K562 (cell line): ENCODE measurements around the gene RAE1. TPM values are rescaled to one million over a fixed set of nuclear protein-coding genes. Genes with fewer than 3 reads are reported as not detected.

ENCODE experiments used
- ATAC-seq: fragments of 200-7000 bp; cut with Tn5 transposase; 3 replicates; pipeline ENCODE4 v1.9.1; 2020; ENCODE audit warnings: moderate library complexity
- BruUV-seq: library from RNA; stranded (reverse); fragments of 400-500 nt; replicated peaks from 2 replicates; lab custom pipeline; 2021; lab: Mats Ljungman, UMichigan
- CTCF ChIA-PET: fragments of 300-600 bp; formaldehyde crosslinking; extraction: SDS; loops from one replicate; lab custom pipeline; 2021; ENCODE audit warnings: low intra/inter-chr PET ratio; lab: Yijun Ruan, JAX
- POLR2A ChIA-PET: fragments of 300-600, 350-650 bp; sonication (Branson Sonifier 250); formaldehyde crosslinking; extraction: SDS; loops from one replicate; lab custom pipeline; 2021; ENCODE audit warnings: antibody characterized with exemption, inconsistent platforms; lab: Yijun Ruan, JAX
- DNase-seq, 4 experiments: peaks; one replicate each; pipeline versions ENCODE4 v3.0.0 to v3.0.0-alpha.2; 2011 to 2018; ENCODE audit warnings: low spot score in 3 of 4, mixed read lengths in 3 of 4; ENCODE audit errors: extremely low read depth in 1 of 4
- FAIRE-seq: peaks from 2 replicates; lab custom pipeline; 2011; peaks lifted over from hg19 to GRCh38; lab: Jason Lieb, UNC
- H2AFZ ChIP-seq: 2 replicates; pipeline ENCODE4 v1.6.0; 2011; ENCODE audit warnings: low read depth, low read length, control low read depth, inconsistent platforms
- H3K27ac ChIP-seq: fragments of 200-600 bp; 3 replicates; pipeline ENCODE4 v1.8.0; 2011; ENCODE audit warnings: low read depth, mild to moderate bottlenecking, control low read depth, inconsistent platforms, low read length, moderate library complexity, mixed read lengths; ENCODE audit errors: extremely low read depth
- H3K27me3 ChIP-seq, 2 experiments: fragments of 300-600 bp in 1 of 2; 2 replicates in 1 of 2; 3 replicates in 1 of 2; pipeline versions ENCODE4 v1.6.0 to v1.8.0; 2011; ENCODE audit warnings: inconsistent platforms in 2 of 2, low read length in 2 of 2, mild to moderate bottlenecking in 1 of 2, mixed read lengths in 1 of 2, moderate library complexity in 1 of 2; ENCODE audit not compliant: control insufficient read depth in 2 of 2, insufficient read depth in 2 of 2
- H3K36me3 ChIP-seq: fragments of 300-600 bp; 3 replicates; pipeline ENCODE4 v1.8.0; 2011; ENCODE audit warnings: mild to moderate bottlenecking, low read length, inconsistent platforms; ENCODE audit not compliant: control insufficient read depth, insufficient read depth
- H3K4me1 ChIP-seq, 2 experiments: fragments of 200-600 bp in 1 of 2; replicated peaks in 1 of 2; 2 replicates in 1 of 2; 3 replicates in 1 of 2; pipeline versions ENCODE4 v1.5.1 to v1.8.0; 2011; ENCODE audit warnings: inconsistent platforms in 2 of 2, low read length in 2 of 2, mild to moderate bottlenecking in 1 of 2, mixed read lengths in 1 of 2, moderate library complexity in 1 of 2; ENCODE audit not compliant: control insufficient read depth in 2 of 2, insufficient read depth in 2 of 2
- H3K4me2 ChIP-seq: 2 replicates; pipeline ENCODE4 v1.6.1; 2011; ENCODE audit warnings: low read length, control low read depth, inconsistent platforms, mixed read lengths; ENCODE audit not compliant: insufficient read depth
- H3K4me3 ChIP-seq: fragments of 200-600 bp; sonication (generic), shearing (Covaris generic); 2 replicates; pipeline ENCODE4 v1.5.1; 2016; ENCODE audit warnings: control low read depth, inconsistent platforms
- H3K79me2 ChIP-seq: fragments of 200-600 bp; 3 replicates; pipeline ENCODE4 v1.8.0; 2011; ENCODE audit warnings: low read length, inconsistent platforms; ENCODE audit not compliant: control insufficient read depth, insufficient read depth
- H3K9ac ChIP-seq, 2 experiments: 2 replicates each; pipeline versions ENCODE4 v1.6.0 to v1.6.1; 2011; ENCODE audit warnings: low read depth in 2 of 2, low read length in 2 of 2, control low read depth in 1 of 2, inconsistent platforms in 1 of 2, mild to moderate bottlenecking in 1 of 2, mixed read lengths in 1 of 2; ENCODE audit not compliant: insufficient read depth in 1 of 2
- H3K9me1 ChIP-seq: one replicate; pipeline ENCODE4 v1.6.0; 2011; ENCODE audit warnings: inconsistent platforms, mild to moderate bottlenecking, low read length, moderate library complexity; ENCODE audit not compliant: control insufficient read depth, insufficient read depth
- H3K9me3 ChIP-seq: replicated peaks from 2 replicates; pipeline ENCODE4 v1.5.1; 2011; ENCODE audit warnings: low read depth, low read length, inconsistent platforms; ENCODE audit not compliant: control insufficient read depth, insufficient read depth
- H4K20me1 ChIP-seq: replicated peaks from 2 replicates; pipeline ENCODE4 v1.6.1; 2011; ENCODE audit warnings: low read length, inconsistent platforms, mixed read lengths; ENCODE audit not compliant: control insufficient read depth, insufficient read depth
- BRF1 ChIP-seq: IDR thresholded peaks from 3 replicates; pipeline ENCODE4 v1.6.1; 2011; ENCODE audit warnings: borderline replicate concordance, mild to moderate bottlenecking; ENCODE audit not compliant: insufficient read length; ENCODE audit errors: extremely low read depth
- CCNT2 ChIP-seq: IDR thresholded peaks from 2 replicates; pipeline ENCODE4 v1.6.1; 2011; ENCODE audit warnings: borderline replicate concordance, low read depth, mild to moderate bottlenecking, moderate library complexity, mixed read lengths, low read length; ENCODE audit not compliant: insufficient read length; ENCODE audit errors: extremely low read depth
- HMG20A ChIP-seq: fragments of 450-650 bp; formaldehyde crosslinking; conservative IDR thresholded peaks from 2 replicates; pipeline ENCODE4 v1.4.0; 2020; ENCODE audit warnings: mild to moderate bottlenecking, mixed read lengths
- HNRNPL ChIP-seq: fragments of 200-400 bp; formaldehyde crosslinking; IDR thresholded peaks from 2 replicates; pipeline ENCODE4 v1.6.1; 2017; ENCODE audit warnings: low read depth, mild to moderate bottlenecking, low read length
- MAFK ChIP-seq: IDR thresholded peaks from 2 replicates; pipeline ENCODE4 v1.6.1; 2011; ENCODE audit warnings: low read length, improper control_type of control experiment
- MTA2 ChIP-seq: fragments of 450-650 bp; IDR thresholded peaks from 2 replicates; pipeline ENCODE4 v1.6.1; 2016; ENCODE audit warnings: low read depth
- RBM17 ChIP-seq: fragments of 200-400 bp; formaldehyde crosslinking; IDR thresholded peaks from 2 replicates; pipeline ENCODE4 v1.6.1; 2017; ENCODE audit warnings: low read depth, mild to moderate bottlenecking, low read length, borderline replicate concordance
- RREB1 ChIP-seq: fragments of 250-450 bp; sonication (Bioruptor Pico); IDR thresholded peaks from 2 replicates; pipeline ENCODE4 v1.4.0; 2020
- RUNX1 ChIP-seq: sonication (generic); IDR thresholded peaks from 2 replicates; pipeline ENCODE4 v1.6.1; 2016; ENCODE audit warnings: antibody characterized with exemption, low read depth
- STAG1 ChIP-seq: sonication (generic); formaldehyde crosslinking; IDR thresholded peaks from 2 replicates; pipeline ENCODE4 v1.5.0; 2020; ENCODE audit warnings: missing genetic modification reagents, borderline replicate concordance
- TRIM25 ChIP-seq: fragments of 450-650 bp; IDR thresholded peaks from 2 replicates; pipeline ENCODE4 v1.7.0; 2016; ENCODE audit warnings: borderline replicate concordance
- ZNF140 ChIP-seq: fragments of 250-450 bp; sonication (Bioruptor Pico); IDR thresholded peaks from 2 replicates; pipeline ENCODE4 v1.8.0; 2021; ENCODE audit warnings: moderate library complexity, mild to moderate bottlenecking, inconsistent platforms
- ZNF584 ChIP-seq: fragments of 200-800 bp; sonication (Bioruptor generic); IDR thresholded peaks from 2 replicates; pipeline ENCODE4 v1.6.1; 2016; ENCODE audit warnings: low read depth, mild to moderate bottlenecking, missing genetic modification characterization, missing compliant biosample characterization
- WGBS: fragments of 100-300 bp; shearing (Covaris generic); methylation state at CpG from one replicate; pipeline ENCODE4 v1.1.6; 2016; ENCODE audit warnings: low coverage, mixed read lengths; ENCODE audit not compliant: insufficient coverage; ENCODE audit errors: missing lambda C conversion rate; 5-methylcytosine and 5-hydroxymethylcytosine counted together
- in situ Hi-C: fragments of 300-500 bp; cut with MboI; formaldehyde crosslinking; loops from 4 replicates; pipeline ENCODE4 v1.15.0; 2018; ENCODE audit warnings: inconsistent platforms, mixed read lengths
- intact Hi-C: fragments of 100-400 bp; cut with micrococcal nuclease; formaldehyde crosslinking; loops from 2 replicates; pipeline ENCODE4 v1.14.2; 2022
- polyA plus RNA-seq, 8 experiments: library from polyadenylated mRNA; depleted of rRNA in 4 of 8; stranded (reverse) in 5 of 8; unstranded in 3 of 8; fragments of >200 nt; fragmentation: Nextera tagmentation in 2 of 8; fragmentation: Illumina TruSeq in 1 of 8; extraction: Ambion mirVana in 2 of 8; extraction: Trizol in 1 of 8; gene quantifications; 2 replicates each; pipeline versions ENCODE4 v1.2.1 to v1.2.3, GENCODE V29; 2011 to 2014; ENCODE audit warnings: inconsistent platforms in 1 of 8, missing spikeins in 1 of 8
- total RNA-seq, 7 experiments: library from RNA; depleted of rRNA in 6 of 7; stranded (reverse); fragments of >200 nt in 6 of 7; fragmentation: Illumina TruSeq in 2 of 7; extraction: Trizol in 2 of 7; gene quantifications; 2 replicates each; pipeline versions ENCODE4 v1.2.1 to v1.2.3, GENCODE V29; 2011 to 2021; ENCODE audit warnings: low replicate concordance in 1 of 7

The RAE1 gene
- total and polyA plus RNA-seq, 9 of the 15 experiments (the other 6 are each of a cell fraction or from before 2014, with no cell fraction given), result 33.7 to 248 (median 77.7) TPM

- in situ Hi-C loops (loop anchor here (25.0 kb wide), 1 partner anchor 829 kb away; no protein-coding TSS in a partner anchor), intact Hi-C loops (loop anchor here (5.0 kb wide), 1 partner anchor 39 kb away; no protein-coding TSS in a partner anchor)
- no peak overlapping the region for H3K9ac ChIP-seq
- H3K36me3 ChIP-seq, result peaks cover 13% of the 10 kb centered on the region; the same call in 1 of the 3 replicates
- H3K4me2 ChIP-seq, result no peak overlapping the region
- no peak for ATAC-seq
- no peak overlapping the region for H3K27ac ChIP-seq
- no peak for DNase-seq
- peaks cover 2 to 16% of the 10 kb centered on the region in 2 experiments; a peak in 4 of 5 replicates for H3K4me1 ChIP-seq
- H3K4me3 ChIP-seq, result no peak overlapping the region
- FAIRE-seq, result no peak
- WGBS, result 76% methylated on average over 10 of the region's 20 CpGs
- no peaks in the 10 kb centered on the region for H3K79me2 ChIP-seq
- no peaks in the 10 kb centered on the region for H4K20me1 ChIP-seq
- H3K27me3 ChIP-seq, result no peaks in the 10 kb centered on the region
- no peak overlapping the region for H2AFZ ChIP-seq
- no peaks in the 10 kb centered on the region for H3K9me3 ChIP-seq
- ChIA-PET POLR2A (interaction anchor here (1.0 kb wide), 2 partner anchors 9 to 17 kb away, joined by 3 to 5 read pairs; no protein-coding TSS in a partner anchor), CTCF (interaction anchor here (0.7 to 2.5 kb wide), 2 partner anchors 111 to 210 kb away, joined by 3 to 12 read pairs; no protein-coding TSS in a partner anchor)
- BruUV-seq, result no TSS peak
- no peaks in the 10 kb centered on the region for H3K9me1 ChIP-seq
- TF ChIP-seq ZNF140 (CRISPR knock-in tag), result no peak
- no peak for TF ChIP-seq CCNT2
- TF ChIP-seq RUNX1, result no peak
- no peak for TF ChIP-seq STAG1 (CRISPR knock-in tag)
- no peak for TF ChIP-seq MAFK
- no peak for TF ChIP-seq MTA2
- TF ChIP-seq ZNF584 (CRISPR knock-in tag), result no peak
- no peak for TF ChIP-seq HNRNPL
- TF ChIP-seq RREB1 (CRISPR knock-in tag), result no peak
- no peak for TF ChIP-seq RBM17
- TF ChIP-seq BRF1, result no peak
- no peak for TF ChIP-seq TRIM25
- TF ChIP-seq HMG20A (CRISPR knock-in tag), result no peak
Measured at GRCh38 chr20:57383447-57384347, 32.6 kb downstream of the RAE1 start.
